Adipose tissue (tissue), 3 donors: Measurements from ENCODE around the gene SMAD6. TPM values are rescaled to one million over a fixed set of nuclear protein-coding genes. Genes with fewer than 3 reads are reported as not detected.
"Not testable (repeated sequence)": the region's sequence is repeated elsewhere in the genome, so short reads cannot be mapped to it uniquely, and the experiment has no call there.

Experiments
- H3K27ac ChIP-seq: one replicate; pipeline ENCODE4 v1.5.1; 2013; ENCODE audit warnings: low read depth, low read length
- WGBS, 3 donors: extraction: QIAGEN DNeasy Blood & Tissue Kit; methylation state at CpG; one replicate each; pipeline ENCODE4 v1.1.7; 2013; 5-methylcytosine and 5-hydroxymethylcytosine counted together
- polyA plus RNA-seq, 3 donors: library from polyadenylated mRNA; stranded (reverse); fragments of 200-250 nt; gene quantifications; one replicate each; pipeline ENCODE4 v1.2.3, GENCODE V29; 2013
- donor health status: healthy with polysubstance abuse.
- donor health status: Bipolar disorder and iron deficiency.
- donor health status: healthy.

SMAD6 gene
- polyA plus RNA-seq, 3 donors, result 3.6 to 23.0 (median 7.4) TPM

DNA sequence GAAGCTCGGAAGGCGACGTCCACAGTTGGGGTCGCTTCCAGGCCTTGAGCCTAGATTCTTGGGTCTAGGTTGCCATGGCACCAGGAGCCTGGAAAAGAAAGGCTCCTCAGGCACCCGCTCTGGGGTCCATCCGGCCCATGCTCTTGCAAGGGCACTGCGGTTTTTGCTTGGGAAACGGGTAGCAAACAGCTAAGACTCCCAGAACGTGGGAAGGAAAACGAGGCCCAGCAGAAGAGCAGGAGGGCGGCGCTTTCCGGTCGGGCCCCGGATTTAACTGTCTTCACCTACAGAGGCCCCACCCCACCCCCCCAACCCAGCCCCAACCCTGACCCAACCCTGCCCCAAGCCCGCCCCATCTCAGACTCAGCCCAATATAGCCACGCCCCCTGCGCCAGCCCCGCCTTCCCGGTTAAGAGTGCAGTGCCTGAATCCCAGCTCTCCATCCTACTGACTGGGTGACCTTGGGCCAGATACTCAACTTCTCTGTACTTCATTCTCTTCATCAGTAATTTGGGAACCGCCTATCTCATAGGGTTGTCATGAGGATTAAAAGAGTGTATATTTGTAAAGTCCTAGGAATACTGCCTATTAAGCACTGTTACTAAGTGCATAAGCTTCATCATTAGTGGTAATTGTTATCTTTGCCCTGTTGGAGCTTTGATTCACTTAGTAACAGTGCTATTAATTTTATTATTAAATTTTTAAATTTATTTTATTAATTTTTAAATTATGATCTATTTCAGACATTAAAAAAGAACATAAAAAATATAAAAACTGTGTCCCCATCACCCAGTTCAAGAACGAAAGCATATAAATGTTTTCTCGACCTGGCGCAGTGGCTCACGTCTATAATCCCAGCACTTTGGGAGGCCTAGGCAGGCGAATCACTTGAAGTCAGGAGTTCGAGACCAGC lies 28.4 kb upstream of the SMAD6 start:
- H3K27ac ChIP-seq, result no peak overlapping the region
- WGBS, 3 donors, result 62 to 68% (median 68%) methylated on average over 27 of the region's 27 CpGs

DNA sequence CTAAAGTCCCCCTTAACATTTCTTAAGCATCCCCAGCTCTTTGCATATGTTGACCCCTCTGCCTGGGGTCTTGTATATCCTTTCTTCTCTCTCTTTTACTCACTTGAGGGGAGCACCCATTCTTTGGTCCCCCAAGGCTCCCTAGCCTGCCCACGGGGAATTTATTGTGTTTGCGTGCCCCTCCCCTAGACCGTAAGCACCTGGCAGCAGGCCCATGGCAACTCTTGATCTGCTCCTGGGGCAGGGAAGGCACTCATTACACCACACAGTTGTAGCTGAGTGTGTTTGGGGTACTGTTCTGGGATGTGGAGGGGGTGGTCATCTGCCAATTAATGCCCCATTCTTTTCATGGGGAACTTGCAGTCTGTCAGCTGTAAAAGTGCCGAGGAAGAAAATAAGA lies 27.3 kb upstream of the SMAD6 start:
- WGBS, 3 donors, result 54 to 83% (median 69%) methylated on average over 4 of the region's 4 CpGs

DNA sequence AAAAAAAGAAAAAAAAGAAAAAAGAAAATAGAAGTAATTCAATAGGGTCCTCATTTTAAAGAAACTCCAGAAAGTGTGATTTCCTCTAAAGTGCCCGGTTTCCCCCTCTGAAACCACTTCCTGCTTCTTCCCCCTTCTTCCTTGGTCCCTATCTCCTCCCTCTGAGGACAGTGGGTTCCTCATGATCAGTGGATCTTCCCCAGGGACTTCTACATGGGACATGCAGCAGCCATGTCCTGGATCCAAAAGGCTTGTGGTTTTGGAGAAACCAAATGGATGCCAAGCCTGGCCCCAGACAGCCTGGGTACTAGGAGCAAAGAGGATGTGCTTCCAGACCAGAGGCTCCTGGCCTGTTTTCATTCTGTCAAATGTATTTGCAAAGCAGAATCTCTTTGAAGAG lies 26.6 kb upstream of the SMAD6 start:
- H3K27ac ChIP-seq, result no peak overlapping the region
- WGBS, 3 donors, result 41 to 82% (median 44%) methylated on average over 1 of the region's 1 CpG

More for the DNA sequence above, 27.3 kb upstream of the SMAD6 start:
- H3K27ac ChIP-seq, result no peak overlapping the region

DNA sequence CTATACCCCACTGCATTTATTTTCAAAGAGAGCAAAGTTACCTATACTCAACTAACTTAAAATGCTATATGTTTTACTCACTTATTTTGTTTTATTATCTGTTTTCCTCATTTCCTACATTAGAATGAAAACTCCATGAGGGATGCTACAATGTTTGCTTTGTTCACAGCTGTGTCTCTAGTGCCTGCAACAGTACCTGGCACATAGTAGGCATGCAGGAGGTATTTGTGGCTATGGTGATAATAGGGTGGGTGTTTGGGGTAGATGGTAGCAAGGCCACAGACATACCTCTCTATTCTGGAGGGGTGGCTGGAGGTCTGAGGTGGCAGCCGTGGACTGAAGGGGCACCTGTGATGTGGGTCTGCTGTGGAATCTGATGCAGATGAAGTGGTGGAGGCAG lies 24.7 kb upstream of the SMAD6 start:
- WGBS, 3 donors, result 98 to 100% (median 100%) methylated on average over 1 of the region's 1 CpG
- no peak overlapping the region for H3K27ac ChIP-seq

DNA sequence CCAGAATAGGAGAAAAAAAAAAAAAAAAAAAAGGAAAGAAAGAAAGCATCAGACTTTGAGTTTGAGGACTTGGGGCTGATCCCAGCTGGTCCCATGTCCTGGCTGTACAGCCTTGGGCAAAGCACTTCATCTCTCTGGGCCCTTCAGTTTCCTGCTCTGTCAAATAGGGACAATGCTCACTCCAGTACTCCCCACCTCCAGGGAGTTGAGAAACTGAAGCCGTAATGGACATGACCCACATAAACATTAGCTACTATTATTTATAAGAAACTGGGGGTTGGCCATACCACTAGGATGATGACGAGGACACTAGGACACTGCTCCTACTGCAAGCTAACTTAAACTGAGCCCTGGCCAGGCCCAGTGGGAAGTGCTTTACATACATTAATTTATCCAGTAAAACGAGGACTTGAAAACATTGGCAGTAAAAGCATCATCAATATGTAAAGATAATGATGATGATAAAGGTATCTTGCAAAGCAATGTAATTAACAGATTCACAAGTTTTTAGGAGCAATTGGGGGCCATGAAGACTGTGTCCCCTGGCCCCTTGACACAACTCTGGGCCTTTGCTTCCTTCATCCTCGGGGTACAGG lies 22.9 kb upstream of the SMAD6 start:
- H3K27ac ChIP-seq, result no peak overlapping the region
- WGBS, 3 donors, result 69 to 79% (median 76%) methylated on average over 4 of the region's 4 CpGs

DNA sequence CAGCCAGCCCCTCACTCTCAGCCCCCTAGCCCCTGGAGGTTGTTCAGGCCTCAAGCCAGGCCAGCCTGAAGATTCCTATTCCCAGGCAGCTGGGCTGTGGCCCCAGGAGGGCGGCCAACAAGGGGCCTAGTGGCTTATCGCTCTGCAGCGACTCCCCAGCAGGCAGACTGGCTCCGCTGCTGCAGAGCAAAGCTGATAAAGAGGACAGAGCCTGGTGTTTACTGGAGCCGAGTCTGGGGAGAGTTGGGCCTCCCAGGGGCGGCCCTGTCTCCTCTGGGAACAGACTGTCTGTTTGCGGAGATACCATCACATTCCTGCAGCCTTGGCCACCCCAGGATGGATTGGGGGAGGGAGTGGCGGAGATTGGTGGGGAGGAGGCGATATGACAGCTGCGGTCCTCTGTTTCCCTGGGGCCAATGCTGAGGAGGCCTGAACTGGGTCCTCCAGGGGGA lies 22.4 kb upstream of the SMAD6 start:
- 64 to 84% (median 83%) methylated on average over 10 of the region's 10 CpGs for WGBS, 3 donors
- H3K27ac ChIP-seq, result no peak overlapping the region

DNA sequence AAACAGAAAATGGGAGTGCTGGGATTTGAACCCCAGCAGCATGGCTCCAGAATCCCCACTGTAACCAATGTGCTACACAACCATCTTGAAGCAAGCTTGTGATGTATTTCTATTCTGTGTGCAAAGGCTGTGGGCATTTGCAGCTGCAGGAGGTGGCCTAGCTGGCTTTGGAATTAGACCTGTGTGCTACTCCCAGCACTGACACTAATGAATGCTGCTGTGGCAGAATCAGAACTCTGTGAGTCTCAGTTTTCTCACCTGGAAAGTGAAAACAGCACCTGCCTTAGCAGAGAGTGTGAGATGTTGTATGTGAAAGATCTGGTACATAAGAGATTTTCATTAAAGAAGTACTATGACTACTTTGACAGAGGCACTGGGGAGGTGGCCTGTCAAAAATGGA lies 21.5 kb upstream of the SMAD6 start:
- no peak overlapping the region for H3K27ac ChIP-seq

DNA sequence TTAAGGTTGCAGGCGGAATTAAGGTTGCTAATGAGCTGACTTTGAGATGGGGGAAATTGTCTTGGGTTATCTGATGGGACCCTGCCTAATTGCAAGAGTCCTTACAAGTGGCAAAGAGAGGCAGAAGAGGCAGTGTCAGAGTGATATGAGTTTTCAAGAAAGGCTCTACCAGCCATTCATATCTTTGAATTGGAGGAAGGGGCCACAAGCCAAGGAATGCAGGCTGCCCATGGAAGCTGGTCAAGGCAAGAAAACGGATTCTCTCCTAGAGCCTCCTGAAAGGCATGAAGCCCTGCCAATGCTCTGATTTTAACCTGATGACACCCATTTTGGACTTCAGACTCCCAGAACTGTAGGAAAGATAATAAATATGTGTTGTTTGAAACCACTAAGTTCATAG lies 20.6 kb upstream of the SMAD6 start:
- H3K27ac ChIP-seq, result no peak overlapping the region
- WGBS, 3 donors, result 90 to 99% (median 93%) methylated on average over 2 of the region's 2 CpGs

DNA sequence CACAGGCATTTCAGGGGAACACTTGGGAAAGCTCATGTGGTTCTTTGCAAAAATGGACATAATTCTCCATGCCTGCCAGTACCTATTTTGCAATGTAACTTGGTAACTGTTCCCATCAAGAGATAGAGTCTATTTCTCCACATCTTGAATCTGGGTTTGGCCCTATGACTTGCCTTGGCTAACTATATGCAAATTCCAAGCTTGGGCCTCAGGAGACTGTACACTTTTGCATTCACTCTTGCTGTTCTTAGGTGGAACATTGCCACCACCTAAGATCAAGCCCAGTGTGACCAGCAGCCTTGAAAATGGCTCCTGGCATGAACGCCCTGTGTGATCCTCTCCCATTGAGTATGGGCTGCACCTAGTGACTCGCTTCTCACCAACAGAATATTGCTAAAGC lies 19.8 kb upstream of the SMAD6 start:
- WGBS, 3 donors, result 91 to 94% (median 92%) methylated on average over 2 of the region's 2 CpGs
- no peak overlapping the region for H3K27ac ChIP-seq

DNA sequence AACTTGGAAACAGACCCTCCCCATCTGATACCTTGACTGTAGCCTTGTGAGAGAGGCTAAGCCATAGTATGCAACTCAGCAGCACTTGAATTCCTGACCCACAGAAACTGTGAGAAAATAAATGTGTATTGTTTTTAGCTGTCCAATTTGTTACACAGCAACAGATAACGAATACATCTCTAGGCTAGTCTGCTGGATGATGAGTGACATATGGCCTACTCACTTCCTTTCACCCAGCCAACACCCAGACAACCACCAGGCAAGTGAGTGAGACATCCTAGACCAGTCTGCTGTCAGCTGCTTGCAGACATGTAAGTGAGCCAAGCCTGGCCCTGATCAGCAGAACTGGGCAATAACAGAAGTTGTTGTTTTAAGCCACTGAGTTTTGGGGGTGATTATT lies 19.2 kb upstream of the SMAD6 start:
- 92 to 100% (median 94%) methylated on average over 1 of the region's 1 CpG for WGBS, 3 donors
- no peak overlapping the region for H3K27ac ChIP-seq

DNA sequence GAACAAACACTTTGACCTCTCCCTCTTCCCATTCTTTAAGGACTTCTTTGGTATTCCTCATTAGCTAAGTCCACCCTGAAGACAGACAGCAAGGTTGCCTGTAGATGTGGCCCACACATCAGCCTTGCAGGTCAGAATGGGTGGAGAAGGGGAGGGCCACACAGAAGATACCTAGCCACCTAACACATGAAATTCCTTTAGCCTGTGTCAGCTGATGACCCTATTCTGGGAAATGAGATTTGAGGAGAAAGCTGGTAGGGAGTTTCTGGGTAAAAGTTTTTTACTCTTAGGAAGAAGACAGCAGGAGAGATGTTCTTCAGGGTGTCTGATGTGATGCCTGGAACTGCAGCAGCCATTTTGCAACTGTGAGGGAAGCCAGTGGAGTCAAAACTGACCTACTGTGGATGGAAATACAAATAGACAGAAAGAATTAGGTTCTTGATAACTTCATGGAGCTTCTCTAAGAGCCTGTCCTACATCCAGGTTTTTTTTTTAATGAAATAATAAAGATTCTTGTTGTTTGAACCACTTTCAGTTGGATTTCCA lies 17.8 kb upstream of the SMAD6 start:
- no peak overlapping the region for H3K27ac ChIP-seq

DNA sequence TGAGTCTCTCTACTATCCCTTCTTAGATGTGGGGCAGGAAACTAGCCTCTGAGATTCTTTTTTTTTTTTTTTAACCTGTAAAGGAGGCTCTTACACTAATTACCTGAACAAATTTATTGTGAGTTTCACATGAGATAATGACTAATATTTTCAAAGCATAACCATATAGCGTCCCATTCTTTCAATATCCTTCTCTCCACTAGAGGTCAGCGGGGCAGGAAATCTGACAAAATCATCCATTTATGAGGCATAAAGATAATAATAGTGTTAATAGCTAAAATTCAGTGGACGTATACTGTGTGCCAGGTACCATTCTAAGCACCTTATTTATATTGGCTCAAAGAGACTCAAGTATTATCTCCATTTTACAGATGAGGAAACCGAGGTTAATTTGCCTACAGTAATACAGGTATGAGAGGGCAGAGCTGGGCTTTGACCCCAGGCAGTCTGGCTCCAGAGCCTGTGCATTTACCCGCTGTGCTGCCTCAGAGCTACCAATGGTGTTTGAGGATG lies 16.3 kb upstream of the SMAD6 start:
- no peak overlapping the region for H3K27ac ChIP-seq
- 78 to 82% (median 82%) methylated on average over 5 of the region's 5 CpGs for WGBS, 3 donors

DNA sequence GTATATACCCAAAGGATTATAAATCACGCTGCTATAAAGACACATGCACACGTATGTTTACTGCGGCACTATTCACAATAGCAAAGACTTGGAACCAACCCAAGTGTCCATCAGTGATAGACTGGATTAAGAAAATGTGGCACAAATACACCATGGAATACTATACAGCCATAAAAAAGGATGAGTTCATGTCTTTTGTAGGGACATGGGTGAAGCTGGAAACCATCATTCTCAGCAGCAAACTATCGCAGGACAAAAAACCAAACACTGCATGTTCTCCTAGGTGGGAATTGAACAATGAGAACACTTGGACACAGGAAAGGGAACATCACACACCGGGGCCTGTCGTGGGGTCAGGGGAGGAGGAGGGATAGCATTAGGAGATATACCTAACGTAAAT lies 11.1 kb upstream of the SMAD6 start:
- not testable (repeated sequence) for H3K27ac ChIP-seq
- WGBS, 3 donors, result 78 to 86% (median 85%) methylated on average over 4 to 7 of the region's 7 CpGs

DNA sequence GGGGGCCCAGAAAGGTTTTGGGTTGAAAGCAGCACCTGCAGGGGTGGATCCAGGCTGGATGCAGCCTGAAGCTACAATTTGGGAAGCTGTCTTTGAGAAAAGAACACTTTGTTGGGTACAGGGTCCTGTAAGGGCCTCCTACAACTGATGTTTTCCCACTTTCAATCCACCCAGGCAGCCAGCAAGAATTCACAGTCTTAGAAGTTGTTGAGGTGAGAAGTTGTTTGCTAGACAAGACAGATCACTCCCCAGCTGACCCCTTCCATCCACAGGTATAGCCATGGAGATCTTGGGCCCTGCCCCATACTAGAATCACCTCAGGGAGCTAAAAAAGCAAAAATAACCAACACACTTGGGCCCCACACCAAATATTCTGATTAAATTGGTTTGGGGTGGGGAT lies 10.3 kb upstream of the SMAD6 start:
- no peak overlapping the region for H3K27ac ChIP-seq

DNA sequence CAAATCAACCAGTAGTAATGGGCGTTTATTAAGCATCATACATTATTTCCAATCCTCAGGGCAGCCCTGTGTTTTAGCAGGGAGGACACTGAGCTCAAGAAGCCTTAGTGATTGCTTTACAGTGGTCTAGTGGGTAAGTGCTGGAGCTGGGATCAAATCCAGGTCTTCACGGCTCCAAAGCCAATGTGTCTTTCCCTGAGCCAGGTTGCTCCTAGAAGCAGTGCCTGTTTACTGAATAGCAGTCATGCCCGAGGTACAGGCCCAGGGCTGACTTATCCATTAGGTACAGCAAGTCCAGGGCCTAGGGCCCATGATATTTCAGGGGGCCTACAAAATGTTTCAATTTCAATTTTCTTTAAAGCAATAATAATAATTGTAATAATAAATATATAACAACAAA lies 9.6 kb upstream of the SMAD6 start:
- WGBS, 3 donors, result 73 to 80% (median 76%) methylated on average over 3 of the region's 3 CpGs
- H3K27ac ChIP-seq, result no peak overlapping the region

DNA sequence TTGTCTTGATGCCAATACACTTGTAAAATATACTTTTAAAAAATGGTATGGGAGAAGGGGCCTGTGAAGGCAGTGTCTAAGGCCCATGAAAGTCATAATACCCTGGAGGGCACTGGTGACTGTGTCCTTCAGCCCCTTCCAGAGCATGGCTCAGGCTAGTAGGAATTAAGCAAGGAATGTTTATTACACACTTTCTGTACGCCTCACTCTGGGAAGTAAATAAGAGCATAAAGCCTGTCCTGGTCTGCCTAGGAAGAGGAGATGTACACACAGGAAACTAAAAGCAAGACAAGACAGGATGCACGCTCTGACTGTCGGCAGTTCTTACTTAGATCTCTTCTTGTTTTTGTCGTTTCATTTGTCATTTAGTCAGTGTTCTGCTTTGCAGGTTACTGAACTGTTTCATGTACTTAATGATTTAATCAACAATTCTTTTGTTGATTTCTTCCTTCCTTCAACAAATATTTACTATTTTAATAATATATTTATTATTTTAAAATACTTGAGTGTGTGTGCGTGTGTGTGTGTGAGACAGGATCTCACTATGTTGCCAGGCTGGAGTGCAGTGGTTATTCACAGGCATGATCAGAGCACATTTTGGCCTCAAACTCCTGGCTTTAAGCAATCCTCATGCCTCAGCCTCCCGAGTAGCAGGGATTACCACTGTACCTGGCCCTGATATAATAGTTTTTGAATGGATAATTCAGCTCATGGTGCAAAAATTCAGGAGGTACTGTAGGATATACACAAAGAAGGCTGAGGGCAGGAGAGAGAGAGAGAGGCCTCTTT lies 9.0 kb upstream of the SMAD6 start:
- 53 to 80% (median 57%) methylated on average over 6 of the region's 6 CpGs for WGBS, 3 donors
- no peak overlapping the region for H3K27ac ChIP-seq

DNA sequence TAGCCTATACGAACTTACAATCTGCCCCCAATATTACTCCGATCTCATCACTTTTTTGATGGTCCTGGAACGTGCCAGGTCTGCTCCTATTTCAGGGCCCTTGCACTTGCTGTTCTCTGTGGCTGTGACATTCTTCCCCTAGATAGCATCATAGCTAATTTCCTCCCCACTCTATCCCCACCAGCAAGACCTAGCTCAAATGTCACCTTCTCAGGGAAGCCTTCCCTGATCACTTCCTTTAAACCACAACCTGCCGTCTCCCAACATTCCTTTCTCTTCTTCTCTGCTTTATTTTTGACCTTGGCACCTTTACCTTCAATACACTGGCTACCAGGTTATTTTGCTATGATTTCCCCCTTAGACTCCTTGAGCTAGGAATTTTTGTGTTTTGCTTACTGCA lies 5.3 kb upstream of the SMAD6 start:
- no peak overlapping the region for H3K27ac ChIP-seq
- 85 to 92% (median 88%) methylated on average over 4 of the region's 4 CpGs for WGBS, 3 donors

DNA sequence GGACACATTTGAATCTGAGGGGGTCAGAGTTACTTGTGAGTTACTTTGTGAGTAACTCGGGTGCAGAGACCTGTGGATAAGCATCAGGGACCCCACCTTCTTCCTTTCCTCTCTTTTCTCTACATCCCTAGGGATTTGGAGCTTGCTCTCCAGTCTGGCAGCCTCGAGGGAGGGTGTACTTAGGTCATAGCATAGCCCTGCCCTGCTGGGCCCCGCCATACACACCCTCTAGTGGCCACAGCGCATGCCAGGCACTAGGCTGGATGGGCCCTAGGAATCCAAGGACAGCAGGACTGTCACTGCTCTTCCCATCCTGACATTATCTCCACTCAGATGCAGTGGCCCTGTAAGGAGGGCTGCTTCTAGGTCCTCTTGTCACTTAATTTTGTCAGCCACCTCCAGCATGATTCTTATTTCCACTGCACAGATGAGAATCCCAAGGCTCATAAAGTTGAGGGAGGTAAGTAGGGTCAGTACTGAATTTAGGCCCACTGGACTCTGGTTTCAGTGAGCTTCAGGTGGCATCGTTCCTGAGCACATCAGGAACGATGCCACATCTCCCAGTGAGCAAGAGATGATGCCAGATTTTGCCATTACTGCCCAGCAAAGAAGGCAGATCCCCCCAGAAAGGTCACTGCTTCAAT lies 3.6 kb upstream of the SMAD6 start:
- H3K27ac ChIP-seq, result no peak overlapping the region
- WGBS, 3 donors, result 22 to 50% (median 32%) methylated on average over 6 of the region's 6 CpGs
